Dendritic cell treated with granulocyte-macrophage colony-stimulating factor and Interleukin-4, amounts not matched to agents 40 ng/mL and 50 ng/mL, for 4 days (primary cell): ENCODE measurements around the gene DPP6.

Experiments used
- H3K27ac Mint-ChIP-seq: one replicate; pipeline ENCODE4 v1.8.0; 2022; ENCODE audit warnings: mild to moderate bottlenecking, mixed read lengths
- H3K27me3 Mint-ChIP-seq: one replicate; pipeline ENCODE4 v1.8.0; 2022; ENCODE audit warnings: mild to moderate bottlenecking, mixed read lengths
- H3K36me3 Mint-ChIP-seq: one replicate; pipeline ENCODE4 v1.8.0; 2022; ENCODE audit warnings: low read depth, mixed read lengths
- H3K4me1 Mint-ChIP-seq: one replicate; pipeline ENCODE4 v1.8.0; 2022; ENCODE audit warnings: low read depth, mixed read lengths
- H3K4me3 Mint-ChIP-seq: one replicate; pipeline ENCODE4 v1.8.0; 2022; ENCODE audit warnings: mild to moderate bottlenecking, moderate library complexity, mixed read lengths
- H3K9me3 Mint-ChIP-seq: one replicate; pipeline ENCODE4 v1.8.0; 2022; ENCODE audit warnings: mixed read lengths
- intact Hi-C: fragments of 100-400 bp; cut with micrococcal nuclease; formaldehyde crosslinking; loops from one replicate; pipeline ENCODE4 v1.15.0; 2022

The DPP6 gene

GRCh38 chr7:154859747-154860620 is 807.8 kb downstream of the DPP6 start:
- Mint-ChIP-seq H3K27me3 (no peaks in the 10 kb centered on the region), H3K36me3 (no peaks in the 10 kb centered on the region), H3K9me3 (no peaks in the 10 kb centered on the region), H3K27ac (no peak overlapping the region), H3K4me3 (no peak overlapping the region), H3K4me1 (no peaks in the 10 kb centered on the region)
- intact Hi-C loops: no loop called here

DNA sequence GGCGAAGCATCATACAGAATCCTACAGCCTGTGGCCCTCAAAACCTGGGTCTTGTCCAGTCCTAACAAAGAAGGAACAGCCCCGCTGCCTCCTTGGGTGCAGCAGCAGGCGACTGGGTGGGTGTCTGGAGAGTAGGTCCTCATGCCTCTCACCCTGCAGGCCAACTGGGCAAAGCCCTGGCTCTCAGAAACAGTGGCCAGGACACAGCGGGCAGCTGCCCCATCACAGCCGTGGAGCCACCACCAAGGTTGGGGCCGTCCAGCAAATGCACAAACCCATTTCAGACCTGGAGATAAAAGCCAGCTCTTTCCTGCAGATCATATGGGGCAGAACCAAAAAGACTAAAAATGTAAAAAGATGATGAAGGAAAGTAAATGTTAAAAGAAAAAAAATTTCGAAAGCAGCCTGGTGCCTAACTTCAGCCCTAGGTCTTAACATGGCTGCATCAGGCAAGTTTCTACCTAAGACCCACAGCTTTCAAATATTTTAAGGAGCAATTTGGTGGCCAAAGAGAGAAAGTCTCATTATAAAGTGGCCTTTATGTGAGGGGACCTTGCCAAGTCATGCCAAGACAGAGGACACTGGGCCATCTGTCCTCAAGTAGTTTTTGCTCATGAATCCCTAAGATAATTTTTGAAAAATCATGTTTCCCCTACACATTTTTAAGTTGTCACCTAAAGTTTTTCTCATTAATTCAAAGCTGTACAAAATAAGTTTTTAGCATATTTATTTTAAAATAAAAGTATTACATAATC is 808.6 kb downstream of the DPP6 start:
- no peaks in the 10 kb centered on the region for H3K36me3 Mint-ChIP-seq
- no peak overlapping the region for H3K27ac Mint-ChIP-seq
- H3K4me3 Mint-ChIP-seq: no peak overlapping the region
- no peaks in the 10 kb centered on the region for H3K9me3 Mint-ChIP-seq
- H3K27me3 Mint-ChIP-seq: no peaks in the 10 kb centered on the region
- intact Hi-C loops: no loop called here
- H3K4me1 Mint-ChIP-seq: no peaks in the 10 kb centered on the region

- H3K27ac Mint-ChIP-seq: no peak overlapping the region
- no peaks in the 10 kb centered on the region for H3K9me3 Mint-ChIP-seq
- H3K4me3 Mint-ChIP-seq: no peak overlapping the region
- no peaks in the 10 kb centered on the region for H3K4me1 Mint-ChIP-seq
- intact Hi-C loops: no loop called here
- no peaks in the 10 kb centered on the region for H3K27me3 Mint-ChIP-seq
- H3K36me3 Mint-ChIP-seq: no peaks in the 10 kb centered on the region
These were observed 809.4 kb downstream of the DPP6 start for GRCh38 chr7:154861589-154861988.

DNA sequence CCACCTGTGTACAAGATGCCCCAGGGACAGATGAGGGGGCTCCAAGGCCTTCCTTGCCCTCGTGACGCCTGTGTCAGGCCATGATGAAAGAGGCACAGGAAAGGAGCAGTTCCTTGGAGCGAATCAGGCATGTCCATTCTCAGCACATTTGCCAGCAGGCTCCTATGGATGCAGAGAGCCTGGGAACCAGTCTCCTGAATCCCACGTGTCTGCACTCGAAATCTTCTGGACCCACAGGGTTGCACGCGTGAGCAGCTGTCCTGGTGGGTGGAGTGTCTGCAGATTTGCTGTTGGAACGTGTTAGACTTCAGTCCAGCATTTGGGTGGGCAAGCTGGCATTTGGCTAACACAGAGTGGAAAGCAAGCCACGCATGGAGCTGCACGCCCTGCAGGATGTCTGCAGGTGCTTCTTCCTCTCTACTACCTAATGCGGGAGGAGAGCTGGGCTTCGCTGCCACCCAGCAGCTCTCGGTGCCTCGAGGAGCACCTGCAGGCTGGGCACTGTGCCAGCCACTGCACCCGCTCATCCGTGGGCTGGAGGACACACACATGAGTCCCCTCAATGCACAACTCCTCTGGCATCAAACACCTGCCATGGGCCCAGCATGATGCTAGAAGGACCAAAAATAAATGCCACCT is 810.1 kb downstream of the DPP6 start:
- no peaks in the 10 kb centered on the region for H3K36me3 Mint-ChIP-seq
- H3K27ac Mint-ChIP-seq: no peak overlapping the region
- no peaks in the 10 kb centered on the region for H3K4me1 Mint-ChIP-seq
- no peaks in the 10 kb centered on the region for H3K9me3 Mint-ChIP-seq
- intact Hi-C loops: no loop called here
- H3K4me3 Mint-ChIP-seq: no peak overlapping the region
- peaks cover 3% of the 10 kb centered on the region for H3K27me3 Mint-ChIP-seq

DNA sequence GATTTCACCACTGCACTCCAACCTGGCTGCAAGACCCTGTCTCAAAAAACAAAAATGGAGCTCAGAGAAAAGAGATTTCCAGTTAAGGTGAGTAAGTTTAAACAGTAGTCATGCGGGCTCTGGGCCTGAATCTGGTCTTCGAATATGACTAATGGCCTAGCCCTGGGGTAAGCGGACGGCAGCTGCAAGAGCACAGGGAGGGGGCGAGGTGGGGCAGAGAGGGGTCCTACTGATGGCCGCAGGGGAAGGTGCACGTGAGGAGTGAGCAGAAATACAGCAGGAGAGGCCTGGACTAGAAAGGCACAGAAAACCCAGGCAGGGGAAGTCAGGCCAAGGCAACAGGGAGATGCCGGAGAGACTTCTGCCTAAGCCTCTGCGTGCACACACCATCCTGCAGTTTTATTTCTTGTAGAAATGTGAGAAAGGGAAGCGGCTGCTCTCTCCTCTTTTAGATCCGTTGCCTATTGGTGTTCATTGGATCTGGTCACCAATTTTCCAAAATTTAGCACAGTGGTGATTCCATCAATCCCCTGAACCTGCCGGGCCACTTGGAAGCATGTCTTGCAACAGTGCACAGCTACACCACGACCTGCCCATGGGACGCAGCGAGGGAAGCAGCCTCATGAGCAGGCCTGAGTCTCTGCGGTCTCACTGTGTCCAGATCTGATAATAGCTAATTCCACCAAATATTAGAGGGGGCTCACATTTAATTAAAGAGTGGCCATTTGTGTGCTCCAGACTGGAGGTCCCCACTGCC is 811.7 kb downstream of the DPP6 start:
- Mint-ChIP-seq H3K36me3 (no peaks in the 10 kb centered on the region), H3K4me3 (no peak overlapping the region), H3K4me1 (no peaks in the 10 kb centered on the region), H3K27ac (no peak overlapping the region), H3K9me3 (no peaks in the 10 kb centered on the region), H3K27me3 (peaks cover 14% of the 10 kb centered on the region)
- intact Hi-C loops: no loop called here

GRCh38 chr7:154864523-154864891 is 812.3 kb downstream of the DPP6 start:
- Mint-ChIP-seq H3K9me3 (no peaks in the 10 kb centered on the region), H3K4me3 (no peak overlapping the region), H3K36me3 (no peaks in the 10 kb centered on the region), H3K4me1 (no peaks in the 10 kb centered on the region), H3K27ac (no peak overlapping the region), H3K27me3 (peaks cover 18% of the 10 kb centered on the region)
- intact Hi-C loops: no loop called here

GRCh38 chr7:154865984-154866685 is 813.9 kb downstream of the DPP6 start:
- peaks cover 20% of the 10 kb centered on the region for H3K27me3 Mint-ChIP-seq
- no peaks in the 10 kb centered on the region for H3K9me3 Mint-ChIP-seq
- no peaks in the 10 kb centered on the region for H3K36me3 Mint-ChIP-seq
- intact Hi-C loops: no loop called here
- H3K4me1 Mint-ChIP-seq: no peaks in the 10 kb centered on the region
- H3K27ac Mint-ChIP-seq: no peak overlapping the region
- no peak overlapping the region for H3K4me3 Mint-ChIP-seq

DNA sequence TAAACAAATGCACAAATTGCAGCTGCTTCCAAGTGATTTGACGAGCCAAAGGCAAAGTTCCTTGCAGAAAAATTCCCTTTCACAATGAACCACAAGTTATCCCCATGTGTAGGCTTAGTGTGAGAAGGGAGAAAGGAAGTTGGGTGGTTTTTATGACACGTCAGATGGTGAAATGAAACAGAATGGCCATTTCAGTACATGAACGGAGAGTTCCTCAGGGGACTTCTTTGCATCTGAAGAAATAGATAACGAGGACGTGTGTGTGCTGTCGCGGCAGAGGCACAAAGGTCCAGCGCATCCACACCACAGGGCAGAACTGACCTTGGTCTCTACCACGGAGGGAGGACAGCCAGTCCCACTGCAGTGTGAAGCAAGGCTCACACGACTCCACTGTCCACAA is 814.9 kb downstream of the DPP6 start:
- Mint-ChIP-seq H3K4me3 (no peak overlapping the region), H3K27ac (no peak overlapping the region), H3K36me3 (no peaks in the 10 kb centered on the region), H3K9me3 (no peaks in the 10 kb centered on the region), H3K27me3 (peaks cover 20% of the 10 kb centered on the region), H3K4me1 (no peaks in the 10 kb centered on the region)
- intact Hi-C loops: no loop called here

- H3K27me3 Mint-ChIP-seq: peaks cover 22% of the 10 kb centered on the region
- H3K4me1 Mint-ChIP-seq: no peaks in the 10 kb centered on the region
- H3K36me3 Mint-ChIP-seq: no peaks in the 10 kb centered on the region
- intact Hi-C loops: no loop called here
- H3K27ac Mint-ChIP-seq: no peak overlapping the region
- H3K9me3 Mint-ChIP-seq: no peaks in the 10 kb centered on the region
- no peak overlapping the region for H3K4me3 Mint-ChIP-seq
These were observed 816.7 kb downstream of the DPP6 start for GRCh38 chr7:154868921-154869320.

DNA sequence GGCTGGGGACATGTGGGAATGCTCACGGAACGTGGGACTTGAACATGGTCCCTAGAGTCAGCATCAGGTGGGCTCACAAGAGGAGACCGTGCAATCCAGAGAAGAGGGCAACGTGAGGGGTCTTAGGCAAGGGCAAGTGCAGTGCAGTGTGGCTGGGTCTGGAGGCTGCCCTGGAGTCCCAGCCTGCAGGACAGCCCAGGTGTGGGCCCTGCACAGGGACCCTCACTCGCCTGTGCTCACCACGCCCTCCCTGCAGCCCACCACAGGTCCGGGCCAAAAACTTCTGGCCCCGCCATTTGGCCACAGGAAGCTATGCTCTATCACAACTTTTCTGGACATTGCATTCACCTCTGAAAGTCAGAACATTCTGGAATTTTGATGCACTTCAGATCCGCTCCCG is 817.2 kb downstream of the DPP6 start:
- no peaks in the 10 kb centered on the region for H3K36me3 Mint-ChIP-seq
- intact Hi-C loops: no loop called here
- no peaks in the 10 kb centered on the region for H3K9me3 Mint-ChIP-seq
- no peak overlapping the region for H3K4me3 Mint-ChIP-seq
- no peak overlapping the region for H3K27ac Mint-ChIP-seq
- H3K4me1 Mint-ChIP-seq: no peaks in the 10 kb centered on the region
- peaks cover 22% of the 10 kb centered on the region for H3K27me3 Mint-ChIP-seq

DNA sequence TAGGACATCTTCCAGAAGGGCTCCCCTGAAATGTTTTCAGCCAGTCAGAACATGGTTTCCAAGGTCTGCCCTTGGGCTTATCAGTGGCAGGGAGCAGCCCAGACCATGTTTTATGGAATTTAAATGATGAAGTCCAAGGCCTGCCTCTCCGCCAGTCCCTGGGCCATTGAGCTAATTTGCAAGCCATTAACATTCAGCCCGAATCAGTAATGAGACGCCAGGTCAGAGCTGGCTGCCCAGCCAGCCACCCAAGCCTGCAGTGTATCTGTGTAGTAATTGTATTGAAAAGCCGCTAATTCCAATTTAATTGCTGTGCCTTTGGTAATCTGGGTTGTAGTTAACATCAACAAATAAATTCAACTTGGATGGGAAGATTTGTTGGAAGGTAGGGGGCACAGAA is 819.3 kb downstream of the DPP6 start:
- Mint-ChIP-seq H3K36me3 (no peaks in the 10 kb centered on the region), H3K9me3 (no peaks in the 10 kb centered on the region), H3K27me3 (peaks cover 22% of the 10 kb centered on the region), H3K4me3 (no peak overlapping the region), H3K4me1 (no peaks in the 10 kb centered on the region), H3K27ac (no peak overlapping the region)
- intact Hi-C loops: no loop called here

GRCh38 chr7:154871928-154872750 is 819.9 kb downstream of the DPP6 start:
- intact Hi-C loops: no loop called here
- no peaks in the 10 kb centered on the region for H3K9me3 Mint-ChIP-seq
- H3K4me3 Mint-ChIP-seq: no peak overlapping the region
- peaks cover 20% of the 10 kb centered on the region for H3K27me3 Mint-ChIP-seq
- no peaks in the 10 kb centered on the region for H3K4me1 Mint-ChIP-seq
- H3K36me3 Mint-ChIP-seq: no peaks in the 10 kb centered on the region
- H3K27ac Mint-ChIP-seq: no peak overlapping the region
